ENCODE data around the gene IRF2BPL. TPM values are rescaled to one million over a fixed set of nuclear protein-coding genes. Genes with fewer than 3 reads are reported as not detected.
A peak's percentile ranks its signal among the peaks of the same experiment; 100 is the strongest.

The IRF2BPL gene
- total RNA-seq (48.9 TPM), polyA plus RNA-seq (1 to 10 TPM; 2.2 to 6.7 (median 4.0) TPM)

DNA sequence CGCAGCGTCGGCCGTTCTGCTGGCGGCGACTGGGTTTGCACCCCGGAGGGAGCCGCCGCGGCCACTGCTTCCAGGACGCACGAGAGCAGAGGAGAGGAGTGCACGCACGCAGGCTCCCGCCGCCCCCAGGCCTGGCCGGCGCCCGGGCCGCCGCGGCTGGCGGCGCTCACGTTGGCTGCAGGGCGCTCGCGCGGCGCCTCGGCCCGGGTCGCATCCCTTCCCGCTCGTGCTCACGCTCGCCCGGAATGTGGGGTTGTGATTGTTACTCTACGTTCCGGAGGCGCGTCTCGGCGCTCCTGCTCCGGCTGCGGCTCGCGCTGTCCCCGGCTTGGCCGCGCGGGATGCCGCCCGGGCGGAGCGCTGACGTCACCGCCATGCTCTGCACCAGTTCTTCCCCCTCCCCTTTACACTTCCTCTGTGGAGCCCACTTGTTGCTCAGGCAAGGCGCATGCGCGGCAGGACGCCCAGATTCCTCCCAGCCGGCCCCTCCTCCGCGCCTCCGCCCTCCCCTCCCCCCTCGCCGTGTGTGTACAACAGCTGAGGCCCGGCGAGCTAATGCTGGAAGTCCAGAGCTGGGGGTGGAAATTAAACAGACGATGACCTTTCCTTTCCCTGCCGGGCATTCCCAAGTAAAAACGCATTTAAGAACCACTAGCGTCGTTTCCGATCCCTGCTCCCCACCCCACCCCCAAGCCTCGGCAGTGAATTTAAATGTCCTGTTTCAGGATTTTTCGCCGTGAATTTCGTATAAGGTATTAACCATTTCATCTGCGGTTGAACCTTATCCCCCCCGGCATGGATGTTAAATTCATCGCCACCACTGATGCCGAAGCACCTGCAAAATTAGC is at the start of gene IRF2BPL:
Gene IRF2BPL, minus strand, starts transcription at position 325 of the 848 bp plus-strand sequence. CDS start 916 bp downstream, outside the sequence.
- Histone ChIP-seq H3K9me3 (ENCODE audit: control insufficient read depth in 2 of 2, low read length in 2 of 2) (no peaks in the 10 kb centered on the region), H3K36me3 (ENCODE audit: control insufficient read depth, insufficient read depth, low read length) (no peaks in the 10 kb centered on the region), H3K27me3 (ENCODE audit: control insufficient read depth, insufficient read depth, low read length) (no peaks in the 10 kb centered on the region), H3K27ac (ENCODE audit: insufficient read depth, low read length, poor library complexity, severe bottlenecking) (peak within 1 kb of the TSS; percentile 95), H3K4me3 (ENCODE audit: low read depth, low read length) (peak within 1 kb of the TSS; percentile 85), H3K4me1 (ENCODE audit: control insufficient read depth, insufficient read depth, low read length, poor library complexity, severe bottlenecking) (peaks cover 81% of the 10 kb centered on the region)
- DNase-seq (peak; percentile 89 to 96 (median 94)), ATAC-seq (ENCODE audit: low read depth in 2 of 2) (peak; percentile 70 to 73)
- Mint-ChIP-seq H3K36me3 (peaks cover 9% of the 10 kb centered on the region), H3K27me3 (peaks cover 14% of the 10 kb centered on the region), H3K4me3 (peak within 1 kb of the TSS; percentile 92 to 100 (median 96)), H3K9me3 (peaks cover 0 to 2% (median 0%) of the 10 kb centered on the region in 7 donors), H3K4me1 (peaks cover 23 to 75% (median 42%) of the 10 kb centered on the region in 4 donors), H3K27ac (peak within 1 kb of the TSS; percentile 88 to 99 (median 97))

DNA sequence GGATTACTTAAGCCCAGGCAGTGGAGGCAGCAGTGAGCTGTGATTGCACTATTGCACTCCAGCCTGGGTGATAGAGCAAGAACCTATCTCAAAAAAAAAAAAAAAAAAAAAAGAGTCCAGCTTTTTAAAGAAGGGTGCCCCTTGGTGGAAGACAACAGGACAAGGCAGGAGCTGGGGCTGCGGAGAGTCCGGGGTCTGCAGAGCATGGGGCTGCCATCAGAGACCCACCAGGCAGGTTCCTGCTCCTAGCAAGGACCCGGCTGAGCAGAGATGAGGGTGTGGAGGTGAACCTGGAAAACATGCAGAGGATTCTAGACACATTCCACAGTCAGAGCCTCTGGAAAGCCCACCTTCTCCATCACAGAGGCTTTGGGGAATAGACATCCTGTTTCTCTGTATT is 48.5 kb upstream of the IRF2BPL start:
- H3K4me1 ChIP-seq (ENCODE audit: control insufficient read depth, insufficient read depth, low read length, poor library complexity, severe bottlenecking): no peaks in the 10 kb centered on the region
- Mint-ChIP-seq H3K4me3 (no peak overlapping the region), H3K36me3 (peaks cover 4% of the 10 kb centered on the region), H3K27me3 (no peaks in the 10 kb centered on the region), H3K9me3 (peaks cover 0 to 7% (median 0%) of the 10 kb centered on the region in 7 donors), H3K4me1 (no peaks in the 10 kb centered on the region), H3K27ac (no peak overlapping the region)
- H3K27me3 ChIP-seq (ENCODE audit: control insufficient read depth, insufficient read depth, low read length): no peaks in the 10 kb centered on the region
- DNase-seq (no peak), ATAC-seq (ENCODE audit: low read depth in 2 of 2) (no peak)
- H3K36me3 ChIP-seq (ENCODE audit: control insufficient read depth, insufficient read depth, low read length): no peaks in the 10 kb centered on the region
- no peak overlapping the region for H3K4me3 ChIP-seq (ENCODE audit: low read depth, low read length)
- H3K9me3 ChIP-seq (ENCODE audit: control insufficient read depth in 2 of 2, low read length in 2 of 2): peaks cover 0 to 5% of the 10 kb centered on the region in 2 experiments
- H3K27ac ChIP-seq (ENCODE audit: insufficient read depth, low read length, poor library complexity, severe bottlenecking): no peak overlapping the region

DNA sequence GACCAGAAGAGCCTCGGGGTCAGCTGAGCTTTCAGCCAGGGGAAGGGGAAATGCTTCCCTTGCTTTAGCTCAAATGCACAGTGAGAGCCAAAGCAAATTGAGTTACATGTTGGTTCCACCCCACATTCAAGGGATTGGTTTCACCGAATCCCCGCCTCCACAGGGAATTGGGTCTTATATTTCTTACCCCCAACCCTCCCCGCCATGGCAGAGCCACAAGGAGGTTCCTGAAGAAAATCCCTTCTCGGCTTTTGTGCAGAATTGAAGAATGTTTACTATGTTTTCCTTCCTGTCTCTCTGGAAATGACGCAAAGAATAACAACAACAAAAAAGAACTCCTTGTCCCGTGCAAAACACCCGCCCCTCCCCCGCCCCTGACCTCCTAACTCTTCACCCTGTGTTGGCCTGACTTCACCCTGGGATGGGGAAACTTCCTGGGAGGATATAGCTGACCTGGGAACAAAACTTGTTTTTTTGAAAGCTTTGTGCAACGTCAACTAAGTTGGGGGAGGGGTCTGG is 47.7 kb upstream of the IRF2BPL start:
- no peak overlapping the region for H3K27ac ChIP-seq (ENCODE audit: insufficient read depth, low read length, poor library complexity, severe bottlenecking)
- Mint-ChIP-seq H3K27me3 (no peaks in the 10 kb centered on the region), H3K36me3 (peaks cover 4% of the 10 kb centered on the region), H3K27ac (no peak overlapping the region), H3K4me3 (no peak overlapping the region), H3K9me3 (peaks cover 0 to 7% (median 0%) of the 10 kb centered on the region in 7 donors), H3K4me1 (no peaks in the 10 kb centered on the region)
- ATAC-seq (ENCODE audit: low read depth in 2 of 2): no peak
- peaks cover 0 to 5% of the 10 kb centered on the region in 2 experiments for H3K9me3 ChIP-seq (ENCODE audit: control insufficient read depth in 2 of 2, low read length in 2 of 2)
- no peaks in the 10 kb centered on the region for H3K27me3 ChIP-seq (ENCODE audit: control insufficient read depth, insufficient read depth, low read length)
- H3K36me3 ChIP-seq (ENCODE audit: control insufficient read depth, insufficient read depth, low read length): no peaks in the 10 kb centered on the region
- H3K4me3 ChIP-seq (ENCODE audit: low read depth, low read length): no peak overlapping the region
- DNase-seq: no peak
- H3K4me1 ChIP-seq (ENCODE audit: control insufficient read depth, insufficient read depth, low read length, poor library complexity, severe bottlenecking): no peaks in the 10 kb centered on the region

DNA sequence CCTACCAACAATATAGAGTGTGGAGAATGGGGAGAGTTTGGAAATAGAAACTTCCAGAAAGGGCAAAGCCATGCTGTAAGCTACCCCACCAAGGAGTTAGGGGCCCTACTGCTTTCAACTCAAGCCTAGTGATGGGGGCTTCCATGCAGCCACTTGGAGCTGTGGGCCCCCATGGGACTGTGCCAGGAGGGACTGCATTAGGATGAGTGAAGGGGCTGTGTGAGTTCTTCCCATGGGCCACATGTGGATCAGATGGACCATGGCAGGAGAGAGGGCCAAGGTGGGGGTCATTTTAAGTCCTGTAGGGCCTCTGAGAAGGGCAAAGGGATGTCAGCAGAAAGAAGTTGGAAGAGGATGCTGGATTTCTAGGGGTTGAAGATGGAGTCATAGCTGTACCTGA is 46.5 kb upstream of the IRF2BPL start:
- no peaks in the 10 kb centered on the region for H3K4me1 Mint-ChIP-seq
- H3K4me3 Mint-ChIP-seq: no peak overlapping the region
- Histone ChIP-seq H3K27me3 (ENCODE audit: control insufficient read depth, insufficient read depth, low read length) (no peaks in the 10 kb centered on the region), H3K9me3 (ENCODE audit: control insufficient read depth in 2 of 2, low read length in 2 of 2) (peaks cover 0 to 2% of the 10 kb centered on the region in 2 experiments), H3K4me3 (ENCODE audit: low read depth, low read length) (no peak overlapping the region), H3K27ac (ENCODE audit: insufficient read depth, low read length, poor library complexity, severe bottlenecking) (no peak overlapping the region), H3K4me1 (ENCODE audit: control insufficient read depth, insufficient read depth, low read length, poor library complexity, severe bottlenecking) (no peaks in the 10 kb centered on the region), H3K36me3 (ENCODE audit: control insufficient read depth, insufficient read depth, low read length) (no peaks in the 10 kb centered on the region)
- peak overlapping the region in 1 of 3 donors; percentile 49 for H3K27ac Mint-ChIP-seq
- DNase-seq (no peak), ATAC-seq (ENCODE audit: low read depth in 2 of 2) (no peak)
- peaks cover 0 to 4% (median 0%) of the 10 kb centered on the region in 7 donors for H3K9me3 Mint-ChIP-seq
- H3K27me3 Mint-ChIP-seq: peaks cover 7% of the 10 kb centered on the region
- H3K36me3 Mint-ChIP-seq: peaks cover 4% of the 10 kb centered on the region

DNA sequence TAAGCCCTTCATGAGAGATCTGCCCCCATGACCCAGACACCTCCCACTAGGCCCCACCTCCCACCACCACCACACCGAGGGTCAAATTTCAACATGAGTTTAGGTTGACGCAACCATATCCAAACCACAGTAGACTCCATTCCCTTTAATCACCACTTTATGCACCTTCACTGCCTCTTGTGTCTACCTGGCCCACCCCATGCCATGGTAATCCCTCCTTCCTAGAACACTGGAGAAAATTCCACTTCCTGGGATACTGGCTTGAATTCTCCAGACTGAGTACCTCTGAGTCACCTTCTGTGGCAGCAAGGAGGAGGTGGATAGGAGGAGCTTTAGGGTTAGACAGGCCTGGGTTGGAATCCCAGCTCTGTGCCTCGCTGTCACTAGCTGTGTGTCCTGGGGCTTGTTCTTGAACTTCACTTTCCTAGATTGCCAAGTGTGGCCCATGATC is 43.5 kb upstream of the IRF2BPL start:
- H3K9me3 Mint-ChIP-seq: no peaks in the 10 kb centered on the region
- H3K4me3 ChIP-seq (ENCODE audit: low read depth, low read length): no peak overlapping the region
- peaks cover 23% of the 10 kb centered on the region for H3K27me3 Mint-ChIP-seq
- H3K36me3 Mint-ChIP-seq: no peaks in the 10 kb centered on the region
- H3K4me3 Mint-ChIP-seq: no peak overlapping the region
- H3K9me3 ChIP-seq (ENCODE audit: control insufficient read depth in 2 of 2, low read length in 2 of 2): no peaks in the 10 kb centered on the region
- no peaks in the 10 kb centered on the region for H3K4me1 ChIP-seq (ENCODE audit: control insufficient read depth, insufficient read depth, low read length, poor library complexity, severe bottlenecking)
- H3K27me3 ChIP-seq (ENCODE audit: control insufficient read depth, insufficient read depth, low read length): peaks cover 3% of the 10 kb centered on the region
- peaks cover 0 to 6% (median 3%) of the 10 kb centered on the region in 4 donors for H3K4me1 Mint-ChIP-seq
- H3K36me3 ChIP-seq (ENCODE audit: control insufficient read depth, insufficient read depth, low read length): no peaks in the 10 kb centered on the region
- DNase-seq (no peak), ATAC-seq (ENCODE audit: low read depth in 2 of 2) (no peak)
- no peak overlapping the region for H3K27ac ChIP-seq (ENCODE audit: insufficient read depth, low read length, poor library complexity, severe bottlenecking)
- H3K27ac Mint-ChIP-seq: no peak overlapping the region

DNA sequence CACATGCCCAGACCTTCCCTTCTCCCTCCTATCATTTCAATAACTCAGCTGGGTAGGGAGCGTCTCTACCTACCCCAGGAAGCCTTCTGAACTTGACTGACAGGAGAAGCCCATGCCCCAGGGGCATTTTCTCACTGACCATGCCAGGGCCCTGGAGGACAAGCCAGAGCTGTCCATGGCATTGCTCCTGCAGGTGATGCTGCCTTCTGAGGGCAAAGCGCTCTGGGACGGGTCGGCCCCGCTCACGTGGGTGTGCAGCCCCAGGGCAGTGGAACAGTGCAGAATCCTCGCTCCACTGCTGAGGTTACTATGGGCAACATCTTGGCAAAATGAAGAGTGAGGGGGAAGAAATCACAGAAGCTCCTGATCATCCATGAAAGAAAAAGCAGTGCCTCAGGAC is 41.0 kb upstream of the IRF2BPL start:
- Mint-ChIP-seq H3K4me1 (peaks cover 0 to 6% (median 3%) of the 10 kb centered on the region in 4 donors), H3K36me3 (no peaks in the 10 kb centered on the region), H3K27ac (peak overlapping the region in 1 of 3 donors; percentile 76), H3K4me3 (no peak overlapping the region), H3K27me3 (peaks cover 23% of the 10 kb centered on the region), H3K9me3 (no peaks in the 10 kb centered on the region)
- Histone ChIP-seq H3K27ac (ENCODE audit: insufficient read depth, low read length, poor library complexity, severe bottlenecking) (no peak overlapping the region), H3K9me3 (ENCODE audit: control insufficient read depth in 2 of 2, low read length in 2 of 2) (no peaks in the 10 kb centered on the region), H3K27me3 (ENCODE audit: control insufficient read depth, insufficient read depth, low read length) (peaks cover 3% of the 10 kb centered on the region), H3K4me1 (ENCODE audit: control insufficient read depth, insufficient read depth, low read length, poor library complexity, severe bottlenecking) (no peaks in the 10 kb centered on the region), H3K36me3 (ENCODE audit: control insufficient read depth, insufficient read depth, low read length) (no peaks in the 10 kb centered on the region), H3K4me3 (ENCODE audit: low read depth, low read length) (no peak overlapping the region)
- ATAC-seq (ENCODE audit: low read depth in 2 of 2) (no peak), DNase-seq (no peak)

DNA sequence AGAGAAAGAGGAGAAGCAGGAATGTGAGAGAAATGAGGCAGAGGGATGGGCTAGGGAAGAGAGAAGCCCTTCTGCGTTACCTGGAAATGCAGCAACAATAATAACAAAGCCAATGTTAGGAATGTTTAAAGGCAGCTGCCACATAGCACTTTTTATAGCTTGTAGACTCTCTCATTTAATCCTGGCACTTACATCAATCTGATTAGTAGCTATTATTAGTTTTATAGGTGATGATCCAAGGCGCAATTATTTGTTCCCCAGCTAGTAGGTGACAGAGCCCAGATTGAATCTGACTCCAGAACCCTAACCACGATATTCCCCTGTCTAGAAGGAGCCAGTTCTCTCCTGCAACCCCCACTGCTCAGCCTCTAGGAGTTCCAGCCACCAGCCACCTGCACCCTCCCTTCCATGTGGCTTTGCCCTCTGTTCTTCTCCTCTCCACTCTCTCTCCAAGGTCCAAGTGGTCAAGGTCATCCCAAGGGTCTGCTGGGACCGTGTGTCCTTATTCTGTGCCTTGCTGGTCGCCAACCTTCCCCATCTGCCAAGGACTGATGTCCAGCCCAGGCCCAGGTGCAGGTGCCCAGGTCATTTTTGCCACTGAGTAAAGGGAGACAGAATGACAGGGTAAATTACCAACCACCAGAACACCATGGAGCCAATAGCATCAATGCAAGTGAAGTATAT is 40.2 kb upstream of the IRF2BPL start:
- no peaks in the 10 kb centered on the region for H3K36me3 Mint-ChIP-seq
- no peak overlapping the region for H3K4me3 Mint-ChIP-seq
- peaks cover 23% of the 10 kb centered on the region for H3K27me3 Mint-ChIP-seq
- ATAC-seq (ENCODE audit: low read depth in 2 of 2) (no peak), DNase-seq (no peak)
- H3K4me1 Mint-ChIP-seq: peaks cover 0 to 6% (median 3%) of the 10 kb centered on the region in 4 donors
- no peaks in the 10 kb centered on the region for H3K4me1 ChIP-seq (ENCODE audit: control insufficient read depth, insufficient read depth, low read length, poor library complexity, severe bottlenecking)
- H3K27me3 ChIP-seq (ENCODE audit: control insufficient read depth, insufficient read depth, low read length): peaks cover 3% of the 10 kb centered on the region
- H3K9me3 Mint-ChIP-seq: no peaks in the 10 kb centered on the region
- no peak overlapping the region for H3K4me3 ChIP-seq (ENCODE audit: low read depth, low read length)
- no peaks in the 10 kb centered on the region for H3K36me3 ChIP-seq (ENCODE audit: control insufficient read depth, insufficient read depth, low read length)
- H3K9me3 ChIP-seq (ENCODE audit: control insufficient read depth in 2 of 2, low read length in 2 of 2): no peaks in the 10 kb centered on the region
- peak overlapping the region in 1 of 3 donors; percentile 32 for H3K27ac Mint-ChIP-seq
- no peak overlapping the region for H3K27ac ChIP-seq (ENCODE audit: insufficient read depth, low read length, poor library complexity, severe bottlenecking)

Data from CD4-positive, CD25-positive, alpha-beta regulatory T cell (primary cell).